Measurements from ENCODE around the gene NFAM1.
A peak's percentile ranks its signal among the peaks of the same experiment; 100 is the strongest.

Gene NFAM1

GRCh38 chr22:42412744-42413333 lies 19.4 kb downstream of the NFAM1 start:
- no peak for DNase-seq

GRCh38 chr22:42410708-42411107 lies 21.5 kb downstream of the NFAM1 start:
- no peak for DNase-seq

- no peak for DNase-seq
Observed at GRCh38 chr22:42408810-42409529, 23.2 kb downstream of the NFAM1 start.

DNA sequence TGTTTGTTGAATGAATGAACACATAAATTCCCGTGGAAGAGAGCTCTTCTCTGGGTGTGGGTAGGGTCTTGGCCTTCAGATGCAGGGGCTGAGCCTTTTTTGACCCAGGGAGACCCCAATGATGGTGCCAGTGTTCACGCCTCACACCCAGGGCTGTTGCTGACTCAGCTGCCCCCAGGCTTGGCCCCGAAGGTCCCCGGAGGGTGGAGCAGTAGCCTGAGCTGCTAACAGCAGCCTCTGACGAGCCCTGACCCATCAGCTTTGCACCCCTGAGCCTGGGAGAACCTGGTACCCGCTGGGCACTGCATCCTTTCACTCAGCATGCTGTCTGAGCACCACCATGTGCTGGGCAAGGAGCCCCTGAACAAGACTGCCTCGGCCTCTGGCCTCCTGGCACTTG lies 23.9 kb downstream of the NFAM1 start:
- DNase-seq, result no peak

GRCh38 chr22:42404266-42404665 lies 27.9 kb downstream of the NFAM1 start:
- no peak for DNase-seq

DNA sequence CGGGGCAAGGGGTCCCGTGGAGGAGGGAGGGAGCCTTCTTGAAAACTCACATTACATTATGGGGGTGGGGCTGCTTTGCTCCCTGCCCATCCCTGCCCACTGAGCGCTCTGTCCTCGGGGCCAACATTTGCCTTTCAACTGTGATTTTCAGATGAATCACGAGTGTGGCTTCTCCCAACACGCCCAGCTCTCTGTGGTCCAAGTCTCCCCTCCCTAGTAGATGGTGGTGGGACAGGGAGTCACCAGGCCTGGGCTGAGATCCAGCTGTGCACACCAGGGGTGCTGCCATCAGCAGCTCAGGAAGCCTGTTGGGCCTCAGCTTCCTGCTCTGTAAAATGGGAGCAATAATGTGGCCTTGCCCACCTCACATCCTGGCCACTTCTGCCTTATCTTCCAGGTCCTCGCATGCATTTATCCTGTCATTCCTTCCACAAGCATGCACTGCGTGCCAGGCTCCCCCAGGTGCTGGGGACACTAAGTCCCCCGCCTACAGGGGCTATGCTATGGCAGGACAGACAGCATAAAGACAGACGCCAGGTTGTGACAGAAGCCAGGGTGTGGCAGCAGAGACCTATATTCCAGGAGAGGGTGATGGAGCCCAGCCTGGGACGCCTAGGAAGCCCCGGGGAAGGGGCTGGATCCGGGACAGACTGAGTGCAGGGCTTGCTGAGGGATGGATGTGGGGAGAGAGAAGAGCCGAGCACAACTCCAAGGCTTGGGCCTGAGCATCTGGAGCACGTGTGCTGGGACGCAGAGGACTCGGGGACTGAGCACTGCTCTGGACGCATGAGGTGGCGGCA lies 30.5 kb downstream of the NFAM1 start:
- DNase-seq, result no peak

GRCh38 chr22:42400811-42401534 lies 31.2 kb downstream of the NFAM1 start:
- DNase-seq, result no peak

DNA sequence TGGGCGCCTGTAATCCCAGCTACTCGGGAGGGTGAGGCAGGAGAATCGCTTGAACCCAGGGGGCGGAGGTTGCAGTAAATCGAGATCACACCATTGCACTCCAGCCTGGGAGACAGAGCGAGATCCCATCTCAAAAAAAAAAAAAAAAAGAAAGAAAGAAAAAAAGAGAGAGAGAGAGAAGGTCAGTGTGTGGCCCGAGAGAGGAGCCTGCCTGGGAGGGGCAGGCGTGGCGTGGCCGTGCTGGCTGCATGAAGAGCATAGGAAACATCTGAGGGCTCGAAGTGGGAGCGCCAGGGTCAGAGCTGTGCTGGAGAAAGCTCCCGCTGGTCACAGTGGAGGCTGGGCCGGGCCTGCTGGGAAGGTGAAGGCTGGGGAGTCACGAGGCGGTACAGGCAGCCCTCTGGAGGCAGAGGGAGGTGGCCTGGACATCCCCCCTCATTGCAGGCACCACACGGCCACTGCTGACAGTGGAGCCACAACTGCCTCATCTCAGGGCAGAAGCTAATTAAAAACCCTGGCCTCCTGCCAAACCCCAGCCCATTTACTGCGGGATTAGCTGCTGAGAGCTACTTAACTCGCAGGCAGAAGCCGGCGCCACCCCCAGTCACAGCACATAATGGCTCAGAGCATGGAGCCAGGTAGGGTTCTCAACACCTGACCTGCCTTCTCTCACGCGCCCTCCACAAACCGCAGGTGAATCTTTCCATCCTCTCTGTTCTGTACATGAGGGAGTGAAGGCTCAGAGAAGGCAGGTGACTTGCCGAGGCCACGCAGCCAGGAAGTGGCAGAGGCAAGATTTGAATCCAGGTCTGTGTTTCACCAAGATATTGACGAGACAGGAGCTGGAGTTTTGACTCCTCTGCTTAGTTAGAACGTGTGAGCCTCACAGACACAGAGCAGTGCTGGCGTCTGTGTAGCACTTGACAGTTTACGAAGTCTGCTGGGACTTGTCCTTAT lies 32.6 kb downstream of the NFAM1 start:
- peak; percentile 28 for DNase-seq

- no peak for DNase-seq
Observed at GRCh38 chr22:42397332-42398249, 34.6 kb downstream of the NFAM1 start.

DNA sequence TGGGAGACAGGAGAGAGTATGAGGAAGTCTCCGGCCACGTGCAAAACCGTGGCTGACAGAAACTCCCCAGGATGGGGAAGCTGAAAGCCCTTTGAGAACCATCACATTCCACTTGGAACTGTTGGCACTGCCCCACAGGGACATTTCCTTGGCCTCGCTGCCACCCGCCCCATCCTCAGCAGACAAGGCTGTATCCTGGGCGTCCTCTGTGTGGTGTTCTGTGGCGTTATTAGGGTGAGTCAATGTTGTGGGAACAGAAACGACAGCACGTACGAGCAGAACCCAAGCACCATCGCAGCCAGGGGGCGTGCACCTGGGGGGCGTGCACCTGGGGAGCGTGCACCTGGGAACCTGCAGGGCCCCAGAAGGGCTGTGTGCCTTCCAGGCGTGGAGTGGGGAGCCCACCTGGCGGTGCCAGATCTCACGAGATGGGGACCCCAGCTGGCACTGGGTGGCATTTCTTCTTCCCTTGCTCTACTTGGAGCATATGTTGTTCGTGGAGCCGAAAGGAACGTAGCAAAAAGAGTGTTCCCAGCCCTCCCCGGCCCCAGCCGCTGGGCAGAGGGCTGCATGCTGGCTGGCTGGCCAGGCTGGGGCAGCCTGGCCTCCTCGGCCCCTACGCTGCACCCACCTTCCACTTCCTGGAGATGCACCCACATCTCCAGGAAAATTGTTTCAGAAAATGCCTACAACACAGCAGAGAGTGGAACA lies 35.4 kb downstream of the NFAM1 start:
- DNase-seq, result no peak

DNA sequence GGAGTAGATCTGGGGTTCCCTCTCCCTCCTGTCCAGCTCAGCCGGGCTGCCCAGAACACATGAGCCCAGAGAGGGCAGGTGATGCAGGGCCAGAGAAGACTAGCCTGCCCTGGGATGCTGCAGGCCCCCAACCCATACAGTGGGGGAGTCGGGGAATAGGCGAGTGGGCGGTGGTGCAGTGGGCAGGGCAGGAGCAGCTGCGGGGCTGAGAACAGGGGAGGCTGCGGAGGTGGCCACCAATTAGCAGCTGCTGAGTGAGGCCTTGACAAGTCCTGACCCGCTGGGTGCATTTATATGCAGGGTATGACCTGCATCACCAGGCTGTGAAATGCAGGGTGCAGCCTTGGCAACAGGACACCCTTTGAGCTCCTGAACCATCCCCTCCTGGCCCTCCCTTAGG lies 43.1 kb downstream of the NFAM1 start:
- DNase-seq, result no peak

DNA sequence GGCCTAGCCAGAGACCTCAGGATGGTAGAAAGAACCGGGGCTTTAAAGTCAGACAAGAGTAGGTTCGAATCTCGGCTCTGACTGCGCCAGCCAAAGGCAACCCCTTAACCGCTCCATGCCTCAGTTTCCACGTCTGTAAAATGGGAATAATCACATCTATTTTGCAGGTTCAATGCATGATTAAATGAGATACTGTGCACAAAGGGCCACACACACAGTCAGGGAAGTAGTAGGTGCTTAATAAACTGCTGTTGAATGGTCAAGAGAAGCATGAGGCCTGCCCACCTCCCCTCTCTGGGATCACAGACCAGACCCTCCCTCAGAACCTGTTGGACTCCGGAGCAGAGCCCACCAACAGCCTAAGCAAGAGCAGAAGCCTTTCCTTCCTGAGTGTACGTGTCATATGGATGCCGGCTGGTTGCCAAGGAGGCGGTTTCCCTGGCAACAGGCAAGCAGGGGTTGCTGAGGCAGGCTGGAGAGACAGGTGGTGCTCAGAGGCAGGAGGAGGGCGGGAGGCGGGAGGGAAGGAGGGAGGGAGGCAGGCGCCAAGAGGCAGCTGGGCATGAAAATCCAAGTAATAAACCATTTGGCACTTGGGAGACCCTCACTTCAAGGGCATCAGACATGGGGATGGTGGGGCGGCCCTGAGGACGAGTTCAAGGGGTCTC lies 43.9 kb downstream of the NFAM1 start:
- peak; percentile 85 for DNase-seq

DNA sequence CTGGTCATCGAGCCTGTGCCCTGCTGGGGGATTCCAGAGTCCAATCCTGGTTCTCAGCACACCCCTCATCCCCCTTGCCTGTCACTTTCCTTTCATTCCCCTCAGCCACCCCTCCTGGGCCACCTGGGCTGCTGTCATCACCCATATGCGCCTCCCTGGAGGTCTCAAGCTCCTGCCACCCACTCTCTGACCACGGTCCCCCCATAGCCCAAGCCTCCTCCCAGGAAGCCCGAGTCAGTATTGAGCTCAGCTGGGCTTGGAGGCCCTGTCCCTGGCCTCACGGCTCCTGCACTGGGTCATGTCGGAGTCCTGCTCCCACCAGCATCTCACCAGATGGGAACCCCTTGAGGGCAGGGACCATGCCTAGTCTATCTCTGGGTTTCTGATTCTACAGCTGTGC lies 44.6 kb downstream of the NFAM1 start:
- no peak for DNase-seq

- peak; percentile 87 for DNase-seq
Observed at GRCh38 chr22:42385696-42386095, 46.5 kb downstream of the NFAM1 start.

GRCh38 chr22:42384506-42384905 lies 47.7 kb downstream of the NFAM1 start:
- DNase-seq, result no peak

DNA sequence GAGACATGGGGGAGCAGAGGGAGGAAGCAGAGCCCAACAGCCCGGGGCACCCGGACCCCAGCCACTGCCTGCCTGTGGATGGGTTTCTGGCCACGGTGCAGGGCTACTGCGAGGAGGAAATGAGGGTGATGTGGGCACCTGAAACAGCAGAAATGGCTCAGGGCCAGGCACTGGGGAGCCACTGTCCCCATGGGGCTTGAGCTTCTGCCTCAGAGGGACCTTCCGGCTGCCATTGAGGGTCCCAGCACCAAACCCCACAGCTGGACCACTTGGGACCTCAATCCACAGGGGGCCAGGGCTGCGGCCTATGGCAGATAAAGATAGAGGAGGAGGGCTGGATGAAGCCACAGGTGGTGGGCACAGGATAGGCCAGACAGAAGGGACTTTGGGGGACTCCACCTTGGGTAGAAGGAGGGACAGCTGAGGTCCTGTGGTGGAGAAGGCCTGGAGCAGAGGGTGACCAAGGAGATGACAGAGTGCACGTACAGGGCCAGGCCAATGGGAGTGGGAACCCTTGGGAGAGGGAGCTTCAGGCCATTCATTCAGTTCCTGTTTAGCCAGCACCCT lies 48.3 kb downstream of the NFAM1 start:
- DNase-seq, result no peak

DNA sequence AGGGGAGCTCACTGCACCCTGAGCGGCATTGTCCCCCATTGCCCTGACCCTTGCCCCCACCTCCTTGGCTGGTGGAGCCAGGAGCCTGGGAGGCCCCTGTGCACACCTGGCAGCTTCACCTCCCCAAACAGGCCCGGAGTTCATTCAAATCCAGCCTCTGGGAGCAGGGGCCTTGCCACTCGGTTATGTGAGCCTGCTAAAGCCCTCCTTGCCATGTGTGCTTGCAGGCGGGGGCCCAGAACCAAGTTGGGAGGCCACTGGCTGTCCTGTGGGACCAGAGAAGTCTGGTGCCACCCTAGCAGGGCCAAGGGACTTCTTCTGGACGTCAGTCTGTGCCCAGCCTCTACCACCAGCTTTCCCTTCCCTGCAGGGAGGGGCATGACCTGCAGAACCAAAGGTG lies 48.9 kb downstream of the NFAM1 start:
- DNase-seq, result no peak

DNA sequence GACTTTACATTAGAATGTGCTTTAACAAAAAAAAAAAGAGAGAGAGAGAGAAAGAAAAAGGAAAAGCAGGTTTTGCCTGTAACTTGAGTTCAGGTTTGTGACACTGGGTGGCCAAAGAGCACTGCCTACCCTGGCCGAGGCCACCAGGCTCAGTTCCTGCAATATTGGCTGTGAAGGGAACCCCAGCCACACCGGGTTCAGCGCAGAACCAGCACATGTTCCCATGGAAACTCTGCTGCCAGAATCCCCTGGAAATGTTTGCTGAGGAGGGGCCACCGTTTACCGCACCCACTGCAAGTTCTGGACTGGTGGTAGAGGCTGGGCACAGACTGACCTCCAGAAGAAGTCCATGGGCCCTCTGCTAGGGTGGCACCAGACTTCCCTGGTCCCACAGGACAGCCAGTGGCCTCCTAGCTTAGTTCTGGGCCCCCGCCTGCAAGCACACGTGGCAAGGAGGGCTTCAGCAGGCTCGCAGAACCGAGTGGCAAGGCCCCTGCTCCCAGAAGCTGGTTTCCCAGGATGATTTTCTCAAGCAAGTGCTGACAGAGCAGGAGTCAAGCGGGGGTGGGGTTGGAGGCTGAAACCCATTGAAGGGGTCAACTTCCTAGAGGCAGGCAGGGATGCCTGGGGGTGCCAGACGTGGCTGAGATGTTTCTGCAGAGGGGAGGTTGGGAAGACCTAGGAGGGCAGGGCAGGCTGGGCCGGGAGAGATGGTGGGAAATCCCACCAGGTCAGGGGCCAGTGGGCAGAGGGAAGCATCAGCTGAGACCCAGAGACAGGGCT lies 51.2 kb downstream of the NFAM1 start:
- no peak for DNase-seq
